Islet of Langerhans (tissue), 1 donor: ENCODE results near the gene SAMM50.

ENCODE experiments used
- FAIRE-seq: peaks from one replicate; lab custom pipeline; 2011; peaks lifted over from hg19 to GRCh38; lab: Jason Lieb, UNC

Gene SAMM50

GRCh38 chr22:43945632-43946383, 9.4 kb upstream of the SAMM50 start:
- no peak for FAIRE-seq

GRCh38 chr22:43946384-43946667, 8.9 kb upstream of the SAMM50 start:
- FAIRE-seq: no peak

GRCh38 chr22:43948836-43949406, 6.3 kb upstream of the SAMM50 start:
- FAIRE-seq: no peak

- no peak for FAIRE-seq
Measured at GRCh38 chr22:43951391-43951790, 3.9 kb upstream of the SAMM50 start.

GRCh38 chr22:43951966-43952365, 3.3 kb upstream of the SAMM50 start:
- no peak for FAIRE-seq

GRCh38 chr22:43953988-43954785, 1.1 kb upstream of the SAMM50 start:
- FAIRE-seq: no peak

GRCh38 chr22:43955883-43956782, 891 bp downstream of the SAMM50 start:
- FAIRE-seq: no peak

- no peak for FAIRE-seq
Measured at GRCh38 chr22:43956805-43957463, 1.7 kb downstream of the SAMM50 start.

- no peak for FAIRE-seq
Measured at GRCh38 chr22:43957871-43958270, 2.6 kb downstream of the SAMM50 start.

GRCh38 chr22:43964314-43964857, 9.1 kb downstream of the SAMM50 start:
- no peak for FAIRE-seq

GRCh38 chr22:43967069-43967468, 11.8 kb downstream of the SAMM50 start:
- no peak for FAIRE-seq

- no peak for FAIRE-seq
Measured at GRCh38 chr22:43968614-43969013, 13.4 kb downstream of the SAMM50 start.

- no peak for FAIRE-seq
Measured at GRCh38 chr22:43969021-43969878, 14.0 kb downstream of the SAMM50 start.

- no peak for FAIRE-seq
Measured at GRCh38 chr22:43969989-43970755, 14.9 kb downstream of the SAMM50 start.

GRCh38 chr22:43971112-43971511, 15.9 kb downstream of the SAMM50 start:
- FAIRE-seq: no peak

- FAIRE-seq: no peak
Measured at GRCh38 chr22:43972931-43973462, 17.8 kb downstream of the SAMM50 start.

- FAIRE-seq: no peak
Measured at GRCh38 chr22:43974028-43974545, 18.8 kb downstream of the SAMM50 start.

GRCh38 chr22:43975041-43975440, 19.8 kb downstream of the SAMM50 start:
- no peak for FAIRE-seq
